ENCODE measurements around the gene SRGAP3.

- TF ChIP-seq CTCF (conservative IDR thresholded peaks at IDR 0.05; ENCODE audit: low read depth, low read length), result no peak
- no peak for TF ChIP-seq EZH2 (IDR thresholded peaks at IDR 0.05; ENCODE audit: borderline replicate concordance, low read depth, low read length, poor library complexity, severe bottlenecking)
Measured at GRCh38 chr3:8952130-8952529, 297.3 kb downstream of the SRGAP3 start.

Measured in A673 (cell line).